ENCODE results near the gene ZNF560.

- TF ChIP-seq TAF1 (conservative IDR thresholded peaks at IDR 0.05) (no peak), YY1 (IDR thresholded peaks at IDR 0.05) (no peak), CTCF (IDR thresholded peaks at IDR 0.05; ENCODE audit: low read depth, low read length, missing input control) (no peak), RXRA (IDR thresholded peaks at IDR 0.05) (no peak), MAX (IDR thresholded peaks at IDR 0.05) (no peak)
Measured at GRCh38 chr19:9445037-9445436, 53.4 kb downstream of the ZNF560 start.
